BJ (cell line): ENCODE results near the gene CELF1. TPM values are rescaled to one million over a fixed set of nuclear protein-coding genes. Genes with fewer than 3 reads are reported as not detected.

Experiments used
- CTCF ChIA-PET: fragments of 350-600 bp; formaldehyde crosslinking; extraction: SDS; loops from one replicate; lab custom pipeline; 2021; ENCODE audit warnings: antibody characterized with exemption, inconsistent platforms; lab: Yijun Ruan, JAX
- POLR2A ChIA-PET: fragments of 300-600 bp; sonication (Branson Sonifier 250); formaldehyde crosslinking; extraction: SDS; loops from one replicate; lab custom pipeline; 2021; ENCODE audit warnings: antibody characterized with exemption; lab: Charles Lee
- DNase-seq: peaks from one replicate; pipeline ENCODE4 v3.0.0-alpha.2; 2011; ENCODE audit warnings: low read depth
- H3K27me3 ChIP-seq: 2 replicates; pipeline ENCODE4 v1.6.0; 2011; ENCODE audit warnings: low read length; ENCODE audit not compliant: control insufficient read depth, insufficient read depth
- H3K36me3 ChIP-seq: 2 replicates; pipeline ENCODE4 v1.5.1; 2011; ENCODE audit warnings: low read length; ENCODE audit not compliant: control insufficient read depth, insufficient read depth
- H3K4me3 ChIP-seq: 2 replicates; pipeline ENCODE4 v1.5.1; 2011; ENCODE audit warnings: low read depth, mild to moderate bottlenecking, control low read depth, low read length
- CTCF ChIP-seq: IDR thresholded peaks from 2 replicates; pipeline ENCODE4 v1.5.1; 2011; ENCODE audit warnings: low read depth, mild to moderate bottlenecking, control low read depth, inconsistent platforms, low read length, moderate library complexity; ENCODE audit not compliant: insufficient read depth
- polyA plus RNA-seq: library from polyadenylated mRNA; depleted of rRNA; stranded (reverse); fragments of >200 nt; gene quantifications from 2 replicates; pipeline ENCODE4 v1.2.3, GENCODE V29; 2011

The CELF1 gene
- polyA plus RNA-seq, 1 experiment = 73.5 TPM

GRCh38 chr11:47466701-47467250, 86.2 kb downstream of the CELF1 start:
- Histone ChIP-seq H3K27me3 (no peaks in the 10 kb centered on the region), H3K4me3 (no peak overlapping the region), H3K36me3 (peaks cover 19% of the 10 kb centered on the region)
- POLR2A ChIA-PET = interaction anchor here (0.7 kb wide), 1 partner anchor 38 kb away, joined by 3 read pairs; no protein-coding TSS in a partner anchor
- CTCF ChIA-PET = interaction anchor here (0.6 to 3.3 kb wide), 3 partner anchors 21 to 150 kb away, joined by 3 to 13 read pairs (median 3); no protein-coding TSS in a partner anchor
- no peak for DNase-seq
- no peak for TF ChIP-seq CTCF

GRCh38 chr11:47466201-47466600, 86.7 kb downstream of the CELF1 start:
- H3K4me3 ChIP-seq = no peak overlapping the region
- ChIA-PET POLR2A (interaction anchor here (0.7 kb wide), 1 partner anchor 37 kb away, joined by 3 read pairs; no protein-coding TSS in a partner anchor), CTCF (interaction anchor here (0.6 to 3.3 kb wide), 4 partner anchors 46 to 1482 kb away, joined by 3 to 13 read pairs (median 4); no protein-coding TSS in a partner anchor)
- TF ChIP-seq CTCF = no peak
- H3K36me3 ChIP-seq = peaks cover 18% of the 10 kb centered on the region
- no peak for DNase-seq
- H3K27me3 ChIP-seq = no peaks in the 10 kb centered on the region

GRCh38 chr11:47464483-47464882, 88.4 kb downstream of the CELF1 start:
- Histone ChIP-seq H3K36me3 (peaks cover 10% of the 10 kb centered on the region), H3K27me3 (no peaks in the 10 kb centered on the region), H3K4me3 (no peak overlapping the region)
- DNase-seq = no peak
- ChIA-PET CTCF (interaction anchor here (2.0 to 3.3 kb wide), 2 partner anchors 90 to 153 kb away, joined by 6 to 13 read pairs; no protein-coding TSS in a partner anchor), POLR2A (no interaction called here)
- TF ChIP-seq CTCF = no peak

GRCh38 chr11:47461876-47462275, 91.1 kb downstream of the CELF1 start:
- no peak for DNase-seq
- H3K4me3 ChIP-seq = no peak overlapping the region
- H3K36me3 ChIP-seq = peaks cover 5% of the 10 kb centered on the region
- no peaks in the 10 kb centered on the region for H3K27me3 ChIP-seq
- no peak for TF ChIP-seq CTCF
- POLR2A ChIA-PET = no interaction called here
- CTCF ChIA-PET = interaction anchor here (1.7 kb wide), 1 partner anchor 8 kb away, joined by 6 read pairs; no protein-coding TSS in a partner anchor

GRCh38 chr11:47460571-47461235, 92.2 kb downstream of the CELF1 start:
- POLR2A ChIA-PET = interaction anchor here (0.8 kb wide), 1 partner anchor 92 kb away, joined by 3 read pairs; the partner anchor contains the start of gene CELF1
- DNase-seq = no peak
- Histone ChIP-seq H3K4me3 (no peak overlapping the region), H3K36me3 (peaks cover 5% of the 10 kb centered on the region), H3K27me3 (no peaks in the 10 kb centered on the region)
- no peak for TF ChIP-seq CTCF
- CTCF ChIA-PET = interaction anchor here (0.7 kb wide), 1 partner anchor 86 kb away, joined by 4 read pairs; no protein-coding TSS in a partner anchor
